DMS53 (cell line): ENCODE data around the gene IBA57.
"Not testable (repeated sequence)": the region's sequence is repeated elsewhere in the genome, so short reads cannot be mapped to it uniquely, and the experiment has no call there.

Experiments used
- DNase-seq: peaks from one replicate; lab custom pipeline; 2025; lab: John Stamatoyannopoulos, UW

Gene IBA57

GRCh38 chr1:228226956-228227791, 61.6 kb downstream of the IBA57 start:
- DNase-seq, result no peak

GRCh38 chr1:228228147-228228546, 62.5 kb downstream of the IBA57 start:
- DNase-seq, result not testable (repeated sequence)

- DNase-seq, result no peak
Observed at GRCh38 chr1:228228601-228229074, 63.0 kb downstream of the IBA57 start.

GRCh38 chr1:228231189-228231588, 65.6 kb downstream of the IBA57 start:
- DNase-seq, result no peak
